Measurements from ENCODE around the gene C3orf49. TPM values are rescaled to one million over a fixed set of nuclear protein-coding genes. Genes with fewer than 3 reads are reported as not detected.

The C3orf49 gene, protein sequence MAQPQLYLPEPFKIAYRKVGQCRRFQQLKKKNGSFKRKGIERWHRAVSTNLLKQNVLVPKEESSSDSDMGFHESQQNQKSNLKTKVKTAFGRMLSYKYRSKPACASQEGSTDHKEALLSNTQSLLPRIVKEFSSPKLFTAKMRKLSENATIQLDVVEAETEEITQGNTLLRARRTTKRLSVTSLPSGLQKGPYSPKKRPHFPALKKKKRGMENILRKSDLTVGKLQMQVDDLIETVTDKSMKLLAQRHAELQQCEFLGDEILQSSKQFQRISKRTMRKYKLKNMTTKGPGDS
- not detected in 2 replicates for total RNA-seq (2014; rRNA removed; shearing (Covaris generic))
- polyA plus RNA-seq (2015; cell fraction: cytosol; rRNA removed), result not detected in 2 replicates
- polyA plus RNA-seq (2015; cell fraction: nucleus; rRNA removed), result not detected in 2 replicates

DNA sequence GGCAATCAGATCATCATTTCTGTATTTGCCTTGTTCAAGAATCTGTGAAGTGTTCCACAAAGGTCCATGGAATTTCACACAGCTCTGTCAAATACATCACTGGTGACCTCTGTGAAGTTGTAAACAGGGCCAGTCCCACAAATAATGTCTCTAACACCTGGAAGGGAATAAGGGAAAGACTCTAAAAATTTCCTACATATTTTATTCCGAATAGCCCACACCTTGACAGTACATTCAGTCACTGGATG, at the start of gene C3orf49:
Gene C3orf49, plus strand, starts transcription at position 149 of the 248 bp plus-strand sequence. CDS start 173 bp downstream, outside the sequence.
- in situ Hi-C loops (cut with HindIII; ENCODE audit: low pct_unique_long_range_greater_than_20kb, low sequenced_read_pairs), result loop anchor here (25.0 kb wide), 1 partner anchor 457 kb away; no protein-coding TSS in a partner anchor
- no peak for DNase-seq (ENCODE audit: low read depth, low spot score)

DNA sequence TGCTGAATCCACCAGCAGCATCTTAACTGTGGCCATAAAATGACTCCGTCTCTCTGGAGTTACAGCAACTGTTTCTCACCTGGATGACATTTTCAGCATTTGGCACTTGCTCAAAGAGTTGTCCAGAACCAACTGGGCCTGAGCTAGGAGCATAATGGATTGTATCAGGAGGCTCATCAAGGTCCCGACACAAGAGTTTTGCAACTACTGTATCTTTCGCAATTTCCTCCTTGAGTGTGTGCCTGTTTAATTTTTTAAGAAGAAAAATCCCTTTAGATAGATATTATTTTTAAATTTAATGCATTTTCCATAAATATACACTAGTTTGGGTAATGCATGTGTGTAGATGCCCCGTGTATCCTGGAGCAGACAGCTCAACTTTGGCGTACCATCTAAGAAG, 44.3 kb upstream of the C3orf49 start:
- DNase-seq (ENCODE audit: low read depth, low spot score), result no peak
- in situ Hi-C loops (cut with HindIII; ENCODE audit: low pct_unique_long_range_greater_than_20kb, low sequenced_read_pairs), result no loop called here

DNA sequence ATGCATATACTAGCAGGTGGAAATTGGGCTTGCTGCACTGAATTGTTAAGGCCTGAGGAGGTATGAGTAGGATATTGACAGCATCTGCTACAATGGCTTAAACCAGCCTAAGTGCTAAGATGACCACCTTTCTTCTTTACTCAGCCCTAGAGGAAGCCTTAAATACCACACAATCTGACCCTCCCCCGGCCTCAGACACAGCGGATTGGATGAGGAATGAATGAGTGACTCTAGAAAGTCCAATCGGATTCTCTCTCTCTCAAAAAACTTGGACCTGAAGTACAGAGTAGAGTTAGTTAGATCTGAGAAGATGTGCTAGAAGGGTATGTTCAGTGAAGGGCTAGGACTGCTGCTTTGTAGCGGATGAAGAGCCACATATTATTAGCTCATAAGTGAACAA, 39.9 kb upstream of the C3orf49 start:
- in situ Hi-C loops (cut with HindIII; ENCODE audit: low pct_unique_long_range_greater_than_20kb, low sequenced_read_pairs), result no loop called here

DNA sequence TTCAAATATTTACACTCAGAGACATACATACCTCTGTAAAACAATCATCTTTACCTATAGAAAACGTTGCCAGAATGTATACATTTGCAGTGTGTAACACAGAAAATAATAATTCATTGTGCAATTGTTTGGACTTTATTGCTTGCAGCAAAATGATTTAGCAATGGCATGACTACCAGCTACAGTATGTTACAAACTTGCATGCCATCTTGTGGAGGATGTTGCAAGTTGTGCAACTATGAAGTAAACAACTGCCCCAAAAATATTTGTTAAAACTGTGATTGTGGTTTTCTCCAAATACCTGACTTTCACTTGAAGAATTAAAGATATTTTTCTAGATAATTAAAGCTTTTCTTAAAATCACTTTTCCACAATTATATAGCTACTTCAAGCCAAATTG, 27.1 kb upstream of the C3orf49 start:
- DNase-seq (ENCODE audit: low read depth, low spot score), result peak; percentile 42
- in situ Hi-C loops (cut with HindIII; ENCODE audit: low pct_unique_long_range_greater_than_20kb, low sequenced_read_pairs), result no loop called here

More for the DNA sequence above, 39.9 kb upstream of the C3orf49 start:
- no peak for DNase-seq (ENCODE audit: low read depth, low spot score)

DNA sequence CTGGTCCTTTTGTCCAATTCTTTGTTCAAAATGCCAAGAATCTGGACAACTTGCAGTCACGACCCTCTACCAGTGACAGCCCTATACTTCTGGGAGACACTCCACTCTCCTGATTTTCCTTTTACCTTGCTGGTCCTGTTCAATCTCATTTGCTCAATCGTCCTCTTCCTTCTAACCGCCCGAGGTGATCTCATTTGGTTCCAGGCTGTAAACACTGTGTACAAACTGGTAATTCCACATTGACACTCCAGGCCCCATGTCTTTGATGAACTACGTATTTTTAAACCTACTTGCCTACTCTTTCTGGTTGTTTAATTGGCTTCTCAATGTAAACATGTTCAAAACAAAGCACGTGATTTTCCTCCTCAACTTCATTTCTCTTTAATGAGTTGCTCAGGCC, 23.7 kb upstream of the C3orf49 start:
- in situ Hi-C loops (cut with HindIII; ENCODE audit: low pct_unique_long_range_greater_than_20kb, low sequenced_read_pairs), result no loop called here

DNA sequence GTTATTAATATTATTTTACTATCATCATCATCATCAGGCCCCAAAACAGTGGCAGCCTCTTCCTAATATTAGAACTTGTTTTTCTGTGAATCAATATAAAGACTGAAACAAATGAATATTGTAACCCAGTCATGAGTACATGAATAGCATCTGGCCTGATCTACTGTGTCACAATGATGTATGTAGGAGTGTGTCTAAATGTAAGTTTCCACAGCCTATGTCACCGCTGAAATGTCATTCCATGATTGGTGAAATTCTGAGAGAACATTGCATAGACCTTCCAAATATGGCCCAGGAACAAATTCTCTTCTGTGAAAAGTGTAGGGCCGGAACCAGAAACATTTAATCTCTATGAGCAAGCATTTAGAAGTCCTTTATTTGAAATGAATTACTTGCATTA, 20.6 kb upstream of the C3orf49 start:
- in situ Hi-C loops (cut with HindIII; ENCODE audit: low pct_unique_long_range_greater_than_20kb, low sequenced_read_pairs), result no loop called here
- no peak for DNase-seq (ENCODE audit: low read depth, low spot score)

More for the DNA sequence above, 23.7 kb upstream of the C3orf49 start:
- DNase-seq (ENCODE audit: low read depth, low spot score), result no peak

DNA sequence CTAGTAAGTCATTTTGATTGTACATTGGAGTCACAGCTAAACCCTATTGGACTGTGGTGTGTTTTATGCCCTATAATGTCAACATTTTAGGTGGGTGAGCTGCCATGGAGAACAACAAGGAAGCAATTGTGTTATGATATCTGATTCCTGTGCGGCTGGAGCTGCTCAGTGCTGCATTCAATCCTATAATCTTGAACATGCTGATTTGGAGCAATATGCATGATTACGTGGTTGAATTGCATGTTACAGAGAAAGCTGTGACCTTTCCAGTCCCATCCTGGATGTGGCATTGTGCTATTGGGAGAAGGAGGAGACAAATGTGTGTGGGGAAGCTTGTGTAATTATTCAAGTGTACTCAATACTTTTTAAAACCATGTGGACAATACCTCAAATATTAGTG, 20.1 kb upstream of the C3orf49 start:
- in situ Hi-C loops (cut with HindIII; ENCODE audit: low pct_unique_long_range_greater_than_20kb, low sequenced_read_pairs), result no loop called here
- DNase-seq (ENCODE audit: low read depth, low spot score), result no peak

DNA sequence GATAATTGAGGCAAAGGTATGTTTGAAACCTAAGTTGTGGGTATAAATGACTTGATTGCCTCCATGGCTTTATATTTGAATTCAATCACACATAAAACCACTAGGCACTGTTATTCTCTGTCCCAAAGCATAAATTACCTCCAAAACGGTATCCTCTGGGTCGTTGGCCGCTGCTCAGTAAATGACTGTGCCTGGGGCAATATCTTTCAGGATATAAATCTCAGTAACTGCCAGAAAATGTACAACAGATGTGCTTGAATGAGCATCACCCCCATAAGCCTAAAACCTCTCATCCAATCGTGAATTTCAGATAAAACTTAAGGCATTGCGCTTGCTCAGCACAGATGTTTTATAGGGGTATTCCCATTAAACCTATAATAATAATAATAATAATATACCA, 19.0 kb upstream of the C3orf49 start:
- in situ Hi-C loops (cut with HindIII; ENCODE audit: low pct_unique_long_range_greater_than_20kb, low sequenced_read_pairs), result loop anchor here (25.0 kb wide), 1 partner anchor 438 kb away; no protein-coding TSS in a partner anchor

DNA sequence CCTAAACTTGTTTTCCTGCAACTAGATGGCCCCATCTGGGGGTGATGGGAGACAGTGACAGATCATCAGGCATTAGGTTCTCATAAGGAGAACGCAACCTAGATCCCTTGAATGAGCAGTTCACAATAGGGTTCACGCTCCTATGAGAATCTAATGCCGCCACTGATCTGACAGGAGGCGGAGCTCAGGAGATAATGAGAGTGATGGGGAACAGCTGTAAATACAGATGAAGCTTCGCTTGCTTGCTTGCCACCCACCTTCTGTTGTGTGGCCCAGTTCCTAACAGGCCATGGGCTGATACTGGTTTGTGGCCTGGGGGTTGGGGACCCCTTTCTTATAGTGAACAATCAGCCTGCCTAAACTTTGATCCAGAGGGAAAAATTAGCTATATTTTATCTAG, 15.2 kb upstream of the C3orf49 start:
- DNase-seq (ENCODE audit: low read depth, low spot score), result no peak
- in situ Hi-C loops (cut with HindIII; ENCODE audit: low pct_unique_long_range_greater_than_20kb, low sequenced_read_pairs), result loop anchor here (25.0 kb wide), 1 partner anchor 442 kb away; no protein-coding TSS in a partner anchor

More for the DNA sequence above, 19.0 kb upstream of the C3orf49 start:
- DNase-seq (ENCODE audit: low read depth, low spot score), result no peak

DNA sequence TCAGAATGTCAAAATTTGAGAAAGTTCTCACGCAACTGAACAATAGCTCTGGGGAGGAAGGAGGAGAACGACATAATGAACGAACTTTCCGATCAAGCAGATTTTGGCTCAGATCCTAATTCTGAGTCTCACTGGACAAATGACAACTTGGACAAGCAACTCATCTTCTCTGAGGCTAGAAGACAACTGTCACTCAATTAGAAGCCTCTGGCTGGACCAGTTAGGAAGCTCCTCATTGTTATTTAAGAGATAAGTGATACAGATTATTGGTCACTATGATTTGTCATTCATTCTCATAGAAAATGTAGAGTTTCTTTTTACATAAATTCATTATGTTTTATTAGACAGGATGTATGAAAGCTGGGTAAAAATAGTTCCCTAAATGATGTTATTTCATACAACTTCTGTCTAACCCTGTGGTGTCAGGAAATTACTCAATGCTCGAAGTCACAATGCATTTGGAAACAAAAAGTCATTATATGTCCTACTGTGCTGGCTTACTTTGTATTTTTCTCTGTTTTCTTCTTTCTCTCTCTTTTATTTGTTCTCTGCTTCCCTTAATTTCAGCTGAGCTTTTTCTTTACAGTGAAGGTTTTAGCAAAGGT, 11.0 kb upstream of the C3orf49 start:
- DNase-seq (ENCODE audit: low read depth, low spot score), result no peak
- in situ Hi-C loops (cut with HindIII; ENCODE audit: low pct_unique_long_range_greater_than_20kb, low sequenced_read_pairs), result loop anchor here (25.0 kb wide), 1 partner anchor 446 kb away; no protein-coding TSS in a partner anchor

DNA sequence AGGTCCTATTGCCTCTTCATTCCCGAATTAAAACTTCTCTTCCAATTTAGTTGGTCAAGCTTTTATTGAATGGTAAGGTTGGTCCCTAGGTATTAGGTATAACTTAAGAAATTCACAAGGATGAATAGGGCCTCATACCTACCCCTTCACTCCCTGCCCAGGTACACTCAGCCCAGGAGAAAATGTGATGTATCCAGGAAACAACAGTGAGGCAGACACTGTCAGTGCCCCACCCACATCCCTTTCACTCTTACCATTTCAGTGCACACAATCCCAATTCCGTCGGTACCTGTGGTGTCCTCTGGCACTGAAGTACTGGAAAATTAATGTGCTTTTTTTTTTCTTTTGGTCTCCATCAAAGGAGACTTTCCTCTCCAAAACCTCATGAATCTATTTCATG, 10.5 kb upstream of the C3orf49 start:
- DNase-seq (ENCODE audit: low read depth, low spot score), result no peak
- in situ Hi-C loops (cut with HindIII; ENCODE audit: low pct_unique_long_range_greater_than_20kb, low sequenced_read_pairs), result loop anchor here (25.0 kb wide), 1 partner anchor 446 kb away; no protein-coding TSS in a partner anchor

DNA sequence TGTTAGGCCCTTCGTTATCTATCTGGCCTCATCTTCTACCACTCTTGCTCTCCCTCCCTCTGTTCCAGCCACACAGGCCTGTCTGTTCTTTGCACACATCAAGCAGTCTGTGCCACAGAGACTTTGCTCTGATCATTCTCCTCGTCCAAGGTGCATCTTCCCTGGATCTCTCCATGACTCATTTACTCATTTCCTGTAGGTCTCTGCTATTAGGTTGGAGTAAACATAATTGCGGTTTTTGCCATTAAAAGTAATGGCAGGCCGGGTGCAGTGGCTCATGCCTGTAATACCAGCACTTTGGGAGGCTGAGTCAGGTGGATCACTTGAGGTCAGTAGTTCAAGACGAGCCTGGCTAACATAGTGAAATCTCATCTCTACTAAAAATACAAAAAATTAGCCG, 9.5 kb upstream of the C3orf49 start:
- in situ Hi-C loops (cut with HindIII; ENCODE audit: low pct_unique_long_range_greater_than_20kb, low sequenced_read_pairs), result loop anchor here (25.0 kb wide), 1 partner anchor 447 kb away; no protein-coding TSS in a partner anchor
- no peak for DNase-seq (ENCODE audit: low read depth, low spot score)

DNA sequence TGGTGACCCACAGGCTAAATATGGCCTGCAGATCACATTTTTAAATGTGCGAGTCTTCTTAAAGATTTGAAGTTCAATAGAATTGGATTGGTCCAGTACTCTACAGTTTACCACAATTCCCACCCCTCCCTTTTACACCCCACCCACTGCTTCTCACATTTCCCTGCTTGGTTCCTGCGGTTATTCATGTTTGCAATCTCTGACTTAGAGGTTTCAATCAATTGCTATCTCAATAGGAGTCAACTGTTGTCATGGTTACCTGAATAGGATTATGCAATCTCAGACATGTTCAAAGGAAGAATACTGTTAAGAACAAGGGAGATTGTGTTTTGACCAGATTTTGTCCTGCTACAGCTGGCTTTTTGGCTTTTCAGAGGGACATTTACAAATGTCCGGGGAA, 4.9 kb upstream of the C3orf49 start:
- DNase-seq (ENCODE audit: low read depth, low spot score), result no peak
- in situ Hi-C loops (cut with HindIII; ENCODE audit: low pct_unique_long_range_greater_than_20kb, low sequenced_read_pairs), result loop anchor here (25.0 kb wide), 1 partner anchor 452 kb away; no protein-coding TSS in a partner anchor

DNA sequence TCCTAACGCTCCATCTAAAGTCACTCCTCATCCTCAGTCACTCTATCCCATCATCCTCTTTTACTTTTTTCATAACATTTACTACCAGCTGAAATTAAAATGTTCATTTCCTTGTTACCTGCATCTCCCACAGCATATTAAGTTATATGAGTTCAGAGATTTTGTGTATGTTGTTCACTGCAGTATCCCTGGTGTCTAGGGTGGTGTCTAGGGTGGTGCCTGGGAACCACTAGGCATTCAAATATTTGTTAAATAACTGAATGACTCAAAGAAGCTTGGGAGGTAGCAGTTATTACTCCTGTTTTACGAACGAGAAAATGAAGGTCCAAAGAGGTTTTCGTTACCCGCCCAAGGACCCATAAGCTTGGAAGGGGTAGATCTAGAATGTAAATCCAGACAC, 1.9 kb upstream of the C3orf49 start:
- in situ Hi-C loops (cut with HindIII; ENCODE audit: low pct_unique_long_range_greater_than_20kb, low sequenced_read_pairs), result loop anchor here (25.0 kb wide), 1 partner anchor 455 kb away; no protein-coding TSS in a partner anchor
- DNase-seq (ENCODE audit: low read depth, low spot score), result no peak

DNA sequence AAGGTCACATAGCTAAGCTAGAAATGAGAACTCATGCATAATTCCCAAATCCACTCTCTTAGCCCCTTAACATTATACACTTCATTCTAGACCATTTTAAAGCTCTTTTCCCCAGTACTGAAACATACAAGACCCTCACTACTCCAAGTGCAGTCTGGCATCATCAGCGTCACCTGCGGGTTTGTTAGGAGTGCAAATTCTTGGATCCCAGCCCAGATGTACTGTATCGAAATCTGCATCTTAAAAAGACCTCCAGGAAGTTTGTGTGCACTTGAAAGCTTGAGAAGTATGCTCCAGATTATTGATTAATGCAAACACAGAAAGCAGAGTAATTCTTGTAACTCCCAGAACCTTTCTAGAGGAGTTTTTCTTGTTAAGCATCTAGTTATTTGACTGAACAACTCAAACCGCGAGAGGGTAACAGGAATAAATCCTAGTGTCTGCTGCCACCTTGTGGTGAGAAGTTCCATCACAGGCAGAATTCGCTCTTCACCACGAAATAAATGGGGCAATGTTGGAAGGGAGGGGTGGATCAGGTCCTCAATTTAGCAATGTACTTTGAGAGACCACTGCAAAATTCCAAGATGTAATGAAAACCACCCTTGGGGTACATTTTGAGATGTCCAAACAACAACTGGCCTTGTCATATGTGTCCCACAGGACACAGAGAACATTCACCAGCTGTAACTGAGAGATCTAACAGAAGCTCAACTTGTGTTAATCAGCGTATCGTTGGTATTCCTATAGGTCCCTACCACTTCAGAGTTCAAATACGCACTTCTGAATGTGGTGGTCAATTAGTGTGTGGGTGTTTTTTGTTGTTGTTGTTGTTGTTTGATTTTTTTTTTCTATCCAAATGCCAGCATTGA, 583 bp upstream of the C3orf49 start:
- in situ Hi-C loops (cut with HindIII; ENCODE audit: low pct_unique_long_range_greater_than_20kb, low sequenced_read_pairs), result loop anchor here (25.0 kb wide), 1 partner anchor 456 kb away; no protein-coding TSS in a partner anchor
- peak; percentile 65 for DNase-seq (ENCODE audit: low read depth, low spot score)

DNA sequence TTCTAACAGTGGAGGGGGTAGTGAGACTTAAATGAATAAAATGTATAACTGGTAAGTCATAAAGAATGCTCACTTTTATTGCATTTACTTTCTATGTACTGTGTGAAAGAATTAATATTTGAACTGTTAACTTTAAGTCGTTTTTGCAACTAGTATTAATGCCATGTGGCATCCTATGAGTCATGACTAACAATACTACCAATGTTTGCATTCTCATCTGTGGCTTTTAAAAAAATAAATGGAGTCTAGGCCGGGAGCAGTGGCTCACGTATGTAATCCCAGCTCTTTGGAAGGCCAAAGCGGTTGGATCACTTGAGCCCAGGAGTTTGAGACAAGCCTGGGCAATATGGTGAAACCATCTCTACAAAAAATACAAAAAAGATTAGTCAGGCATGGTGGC, 5.2 kb downstream of the C3orf49 start:
- peak; percentile 61 for DNase-seq (ENCODE audit: low read depth, low spot score)
- in situ Hi-C loops (cut with HindIII; ENCODE audit: low pct_unique_long_range_greater_than_20kb, low sequenced_read_pairs), result loop anchor here (25.0 kb wide), 1 partner anchor 462 kb away; no protein-coding TSS in a partner anchor

DNA sequence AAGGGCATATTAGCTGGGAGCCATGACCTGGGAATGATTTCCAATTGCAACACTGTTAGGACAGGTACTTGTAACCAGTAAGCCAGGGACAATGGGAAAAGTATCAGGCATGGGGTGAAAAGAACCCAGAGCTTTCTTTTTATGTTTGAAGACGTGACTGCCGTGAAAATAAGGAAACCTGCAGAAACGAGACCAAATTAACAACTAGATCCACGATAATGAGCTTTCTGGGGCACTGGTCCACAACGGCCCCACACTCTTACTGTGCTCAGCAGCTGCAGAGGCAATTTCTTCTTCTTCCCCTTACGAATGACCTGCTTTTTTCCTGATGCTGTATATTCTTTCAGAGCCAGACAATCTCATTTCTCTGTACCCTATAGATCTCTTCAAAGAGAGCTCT, 11.4 kb downstream of the C3orf49 start:
- in situ Hi-C loops (cut with HindIII; ENCODE audit: low pct_unique_long_range_greater_than_20kb, low sequenced_read_pairs), result no loop called here
- DNase-seq (ENCODE audit: low read depth, low spot score), result no peak

DNA sequence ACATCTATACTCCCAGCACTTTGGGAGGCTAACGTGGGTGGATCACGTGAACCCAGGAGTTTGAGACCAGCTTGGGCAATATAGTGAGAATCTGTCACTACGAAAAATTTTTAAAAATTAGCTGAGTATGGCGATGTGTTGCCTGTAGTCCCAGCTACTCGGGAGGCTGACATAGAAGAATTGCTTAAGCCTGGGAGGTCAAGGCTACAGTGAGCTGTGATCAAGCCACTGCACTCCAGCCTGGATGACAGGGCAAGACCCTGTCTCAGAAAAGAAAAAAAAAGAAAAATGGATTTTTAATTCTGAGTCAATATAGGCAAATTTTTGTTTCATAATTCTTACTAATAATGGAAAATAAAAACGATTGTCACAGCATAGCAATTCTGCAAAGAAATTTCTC, 13.3 kb downstream of the C3orf49 start:
- in situ Hi-C loops (cut with HindIII; ENCODE audit: low pct_unique_long_range_greater_than_20kb, low sequenced_read_pairs), result no loop called here
- DNase-seq (ENCODE audit: low read depth, low spot score), result no peak
